CD14-positive monocyte (primary cell): ENCODE results near the gene MKNK1. TPM values are rescaled to one million over a fixed set of nuclear protein-coding genes. Genes with fewer than 3 reads are reported as not detected.

Experiments
- DNase-seq, 3 donors: peaks; one replicate each; pipeline ENCODE4 v3.0.0-alpha.2; 2011 to 2022
- H2AFZ ChIP-seq: 2 replicates; pipeline ENCODE4 v1.6.0; 2012; ENCODE audit warnings: mild to moderate bottlenecking, low read depth, low read length, inconsistent platforms; ENCODE audit not compliant: insufficient read depth, poor library complexity, severe bottlenecking
- H3K27ac ChIP-seq, 2 donors: 1 replicate in 1 of 2; 2 replicates in 1 of 2; pipeline ENCODE4 v1.5.1; 2012 to 2013; ENCODE audit warnings: low read length in 2 of 2, control low read depth in 1 of 2, inconsistent platforms in 1 of 2, low read depth in 1 of 2, mild to moderate bottlenecking in 1 of 2
- H3K27me3 ChIP-seq, 2 donors: one replicate each; pipeline versions ENCODE4 v1.6.0 to v1.6.1; 2011 to 2013; ENCODE audit warnings: low read length in 2 of 2; ENCODE audit not compliant: control insufficient read depth in 2 of 2, insufficient read depth in 2 of 2
- H3K36me3 ChIP-seq, 2 donors: replicated peaks in 1 of 2; 1 replicate in 1 of 2; 2 replicates in 1 of 2; pipeline versions ENCODE4 v1.5.1 to v1.6.1; 2012 to 2013; ENCODE audit warnings: low read length in 2 of 2, control low read depth in 1 of 2, inconsistent platforms in 1 of 2, mild to moderate bottlenecking in 1 of 2; ENCODE audit not compliant: insufficient read depth in 2 of 2, control insufficient read depth in 1 of 2
- H3K4me1 ChIP-seq, 2 donors: 1 replicate in 1 of 2; 2 replicates in 1 of 2; pipeline versions ENCODE4 v1.5.1 to v1.6.1; 2012 to 2013; ENCODE audit warnings: low read length in 2 of 2, control low read depth in 1 of 2, inconsistent platforms in 1 of 2, mild to moderate bottlenecking in 1 of 2, moderate library complexity in 1 of 2; ENCODE audit not compliant: insufficient read depth in 2 of 2, control insufficient read depth in 1 of 2
- H3K4me2 ChIP-seq: replicated peaks from 2 replicates; pipeline ENCODE3; 2012; ENCODE audit warnings: low read length, moderate library complexity, mild to moderate bottlenecking; ENCODE audit not compliant: poor library complexity, severe bottlenecking; ENCODE audit errors: extremely low read depth
- H3K4me3 ChIP-seq, 3 experiments: fragments of 200-600 bp in 1 of 3; sonication (generic) in 1 of 3; replicated peaks in 1 of 3; 1 replicate in 2 of 3; 2 replicates in 1 of 3; pipeline ENCODE4 v1.5.1; 2011 to 2013; ENCODE audit warnings: low read length in 3 of 3, mild to moderate bottlenecking in 3 of 3, control low read depth in 2 of 3, low read depth in 2 of 3, inconsistent platforms in 1 of 3, moderate library complexity in 1 of 3
- H3K79me2 ChIP-seq: 2 replicates; pipeline ENCODE4 v1.6.0; 2012; ENCODE audit warnings: mild to moderate bottlenecking, control low read depth, inconsistent platforms, low read length, moderate library complexity; ENCODE audit not compliant: insufficient read depth
- H3K9ac ChIP-seq: 2 replicates; pipeline ENCODE4 v1.6.0; 2017; ENCODE audit warnings: low read length, mild to moderate bottlenecking; ENCODE audit not compliant: insufficient read depth, poor library complexity, severe bottlenecking
- H3K9me3 ChIP-seq, 2 donors: replicated peaks in 1 of 2; 1 replicate in 1 of 2; 2 replicates in 1 of 2; pipeline versions ENCODE4 v1.5.1 to v1.6.1; 2012 to 2013; ENCODE audit warnings: low read length in 2 of 2, control low read depth in 1 of 2; ENCODE audit not compliant: control insufficient read depth in 1 of 2, insufficient read depth in 1 of 2
- H4K20me1 ChIP-seq: 2 replicates; pipeline ENCODE4 v1.6.0; 2012; ENCODE audit warnings: mild to moderate bottlenecking, low read length, control low read depth, moderate library complexity; ENCODE audit not compliant: insufficient read depth
- H3K27ac Mint-ChIP-seq, 7 donors: one replicate each; pipeline ENCODE4 v1.8.0; 2020; ENCODE audit warnings: mild to moderate bottlenecking in 7 of 7, mixed read lengths in 7 of 7, moderate library complexity in 6 of 7, inconsistent platforms in 2 of 7
- H3K27me3 Mint-ChIP-seq, 3 donors: one replicate each; pipeline ENCODE4 v1.8.0; 2021 to 2022; ENCODE audit warnings: low read depth in 3 of 3, mild to moderate bottlenecking in 3 of 3, mixed read lengths in 3 of 3, moderate library complexity in 3 of 3, inconsistent platforms in 1 of 3
- H3K36me3 Mint-ChIP-seq, 2 donors: one replicate each; pipeline ENCODE4 v1.8.0; 2020; ENCODE audit warnings: mixed read lengths in 2 of 2, inconsistent platforms in 1 of 2, mild to moderate bottlenecking in 1 of 2
- H3K4me1 Mint-ChIP-seq: one replicate; pipeline ENCODE4 v1.8.0; 2020; ENCODE audit warnings: mild to moderate bottlenecking, mixed read lengths
- H3K4me3 Mint-ChIP-seq, 2 donors: one replicate each; pipeline ENCODE4 v1.8.0; 2020; ENCODE audit warnings: mild to moderate bottlenecking in 2 of 2, mixed read lengths in 2 of 2, moderate library complexity in 1 of 2
- H3K9me3 Mint-ChIP-seq, 7 donors: one replicate each; pipeline ENCODE4 v1.8.0; 2020 to 2022; ENCODE audit warnings: mixed read lengths in 7 of 7, mild to moderate bottlenecking in 6 of 7, moderate library complexity in 6 of 7, inconsistent platforms in 2 of 7
- CTCF ChIP-seq: fragments of 200-600 bp; IDR thresholded peaks from one replicate; pipeline ENCODE4 v1.8.0; 2022; ENCODE audit warnings: antibody characterized with exemption, mild to moderate bottlenecking
- WGBS: methylation state at CpG from one replicate; pipeline ENCODE4 v1.1.5; 2013; ENCODE audit warnings: missing lambda C conversion rate; ENCODE audit not compliant: insufficient coverage; 5-methylcytosine and 5-hydroxymethylcytosine counted together
- intact Hi-C, 2 donors: fragments of 100-400 bp; cut with micrococcal nuclease; formaldehyde crosslinking; loops; one replicate each; pipeline versions ENCODE4 v1.15.0 to v1.15.1; 2023
- polyA plus RNA-seq, 3 donors: library from polyadenylated mRNA; depleted of rRNA in 1 of 3; unstranded in 2 of 3; stranded (reverse) in 1 of 3; fragments of 300-500 nt in 2 of 3; fragments of >200 nt in 1 of 3; fragmentation: Illumina TruSeq in 2 of 3; gene quantifications; 1 replicate in 2 of 3; 2 replicates in 1 of 3; pipeline ENCODE4 v1.2.3, GENCODE V29; 2012 to 2021

The MKNK1 gene
- polyA plus RNA-seq, 3 donors: 38.2 to 144 (median 38.6) TPM

GRCh38 chr1:46603481-46603857 is 599 bp downstream of the MKNK1 start:
- H3K4me1 Mint-ChIP-seq: peaks cover 66% of the 10 kb centered on the region
- H3K27ac Mint-ChIP-seq: peak overlapping the region; percentile 82 to 97 (median 87)
- Histone ChIP-seq H3K27me3 (no peaks in the 10 kb centered on the region), H3K36me3 (peaks cover 7 to 12% of the 10 kb centered on the region in 2 donors), H2AFZ (peak overlapping the region; percentile 89), H3K79me2 (peaks cover 56% of the 10 kb centered on the region), H4K20me1 (peaks cover 44% of the 10 kb centered on the region), H3K9me3 (no peaks in the 10 kb centered on the region), H3K4me3 (peak overlapping the region; percentile 88 to 98 (median 96)), H3K9ac (peak overlapping the region; percentile 83), H3K4me1 (peaks cover 44 to 66% of the 10 kb centered on the region in 2 donors), H3K27ac (peak overlapping the region; percentile 63 to 86), H3K4me2 (peak overlapping the region; percentile 93)
- peak overlapping the region; percentile 92 to 94 for H3K4me3 Mint-ChIP-seq
- intact Hi-C loops: no loop called here
- H3K36me3 Mint-ChIP-seq: peaks cover 40 to 46% of the 10 kb centered on the region in 2 donors
- no peaks in the 10 kb centered on the region for H3K9me3 Mint-ChIP-seq
- no peak for TF ChIP-seq CTCF
- H3K27me3 Mint-ChIP-seq: no peaks in the 10 kb centered on the region
- no peak for DNase-seq
- 0% methylated on average over 2 of the region's 2 CpGs for WGBS

GRCh38 chr1:46601257-46602007 is 2.6 kb downstream of the MKNK1 start:
- Histone ChIP-seq H3K36me3 (peaks cover 0 to 9% of the 10 kb centered on the region in 2 donors), H3K4me3 (no peak overlapping the region), H3K9ac (no peak overlapping the region), H2AFZ (no peak overlapping the region), H3K27me3 (no peaks in the 10 kb centered on the region), H3K4me1 (peaks cover 50 to 74% of the 10 kb centered on the region in 2 donors), H3K9me3 (no peaks in the 10 kb centered on the region), H3K4me2 (no peak overlapping the region), H3K79me2 (peaks cover 76% of the 10 kb centered on the region), H4K20me1 (peaks cover 52% of the 10 kb centered on the region), H3K27ac (no peak overlapping the region)
- no CpG with 5 or more reads among the region's 3 CpGs for WGBS
- Mint-ChIP-seq H3K4me3 (peak overlapping the region in 1 of 2 donors; percentile 35), H3K27ac (peak overlapping the region in 5 of 7 donors; percentile 5 to 73 (median 30)), H3K4me1 (peaks cover 82% of the 10 kb centered on the region), H3K36me3 (peaks cover 40 to 47% of the 10 kb centered on the region in 2 donors), H3K9me3 (no peaks in the 10 kb centered on the region), H3K27me3 (no peaks in the 10 kb centered on the region)
- intact Hi-C loops: no loop called here
- no peak for TF ChIP-seq CTCF
- no peak for DNase-seq
